Endothelial cell (in vitro differentiated cells): ENCODE data around the gene PXN. TPM values are rescaled to one million over a fixed set of nuclear protein-coding genes. Genes with fewer than 3 reads are reported as not detected.
"Not testable (repeated sequence)": the region's sequence is repeated elsewhere in the genome, so short reads cannot be mapped to it uniquely, and the experiment has no call there.

ENCODE experiments used
- DNase-seq: peaks from one replicate; pipeline ENCODE4 v3.0.0; 2021; ENCODE audit warnings: low spot score
- H3K27ac Mint-ChIP-seq: one replicate; pipeline ENCODE4 v1.8.0; 2021; ENCODE audit warnings: mixed read lengths, inconsistent platforms; ENCODE audit not compliant: unreplicated experiment
- H3K27me3 Mint-ChIP-seq: one replicate; pipeline ENCODE4 v1.8.0; 2021; ENCODE audit warnings: mild to moderate bottlenecking, moderate library complexity, mixed read lengths, inconsistent platforms; ENCODE audit not compliant: unreplicated experiment
- H3K36me3 Mint-ChIP-seq: one replicate; pipeline ENCODE4 v1.8.0; 2021; ENCODE audit warnings: mild to moderate bottlenecking, low read depth, mixed read lengths, inconsistent platforms; ENCODE audit not compliant: unreplicated experiment
- H3K4me1 Mint-ChIP-seq: one replicate; pipeline ENCODE4 v1.8.0; 2021; ENCODE audit warnings: mild to moderate bottlenecking, mixed read lengths, inconsistent platforms; ENCODE audit not compliant: unreplicated experiment
- H3K4me3 Mint-ChIP-seq: one replicate; pipeline ENCODE4 v1.8.0; 2021; ENCODE audit warnings: mild to moderate bottlenecking, mixed read lengths, inconsistent platforms; ENCODE audit not compliant: unreplicated experiment
- H3K9me3 Mint-ChIP-seq: one replicate; pipeline ENCODE4 v1.8.0; 2021; ENCODE audit warnings: mixed read lengths, inconsistent platforms; ENCODE audit not compliant: unreplicated experiment
- CTCF ChIP-seq: fragments of 200-600 bp; sonication (generic); IDR thresholded peaks from one replicate; pipeline ENCODE4 v1.5.0; 2021; ENCODE audit warnings: antibody characterized with exemption; ENCODE audit not compliant: unreplicated experiment
- total RNA-seq: library from RNA; stranded (reverse); fragmentation: NEBNext Ultra II Directional; extraction: Animal tissue kit (Norgen Biotek cat#: 25700); gene quantifications from one replicate; pipeline ENCODE4 v1.2.1, GENCODE V29; 2021; ENCODE audit not compliant: unreplicated experiment

Gene PXN
- total RNA-seq, 1 donor from 2014 or later: 227 TPM

GRCh38 chr12:120211904-120212283 lies 53.6 kb downstream of the PXN start:
- peak overlapping the region; percentile 59 for H3K4me3 Mint-ChIP-seq
- no peak overlapping the region for H3K27ac Mint-ChIP-seq

DNA sequence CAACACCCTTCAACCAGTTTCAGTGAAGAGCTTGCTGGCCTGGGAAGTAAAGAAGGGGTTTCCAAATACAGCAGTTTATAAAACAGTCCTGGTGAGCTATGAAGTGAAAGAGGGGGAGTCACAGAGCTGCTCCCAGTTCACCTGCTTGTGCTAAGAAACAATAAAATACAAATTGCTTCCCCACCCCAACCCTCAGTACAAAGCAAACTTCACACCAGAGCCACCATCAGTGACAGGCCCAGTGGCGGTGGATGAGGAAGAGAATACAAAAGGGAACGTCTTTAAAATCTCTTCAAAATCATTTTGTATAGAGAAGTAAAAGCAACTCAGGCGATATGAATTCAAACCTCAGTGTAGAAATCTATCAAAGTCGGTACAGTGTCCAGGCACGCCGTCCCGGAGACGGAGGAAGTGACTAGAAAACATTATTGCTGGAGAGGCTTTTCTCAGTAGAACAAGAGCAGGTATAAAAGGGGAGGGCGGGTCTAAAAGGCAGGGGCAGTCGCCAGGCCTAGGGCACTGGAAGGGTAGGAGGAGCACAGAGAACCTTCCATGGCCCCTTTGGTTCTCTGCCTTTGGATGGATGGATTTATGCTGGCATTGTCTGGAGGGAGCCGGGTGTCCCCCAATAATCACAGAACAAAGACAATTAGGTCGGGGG lies 54.2 kb downstream of the PXN start:
- peaks cover 6% of the 10 kb centered on the region for H3K4me1 Mint-ChIP-seq
- no peak for DNase-seq
- peak overlapping the region; percentile 59 for H3K4me3 Mint-ChIP-seq
- no peak overlapping the region for H3K27ac Mint-ChIP-seq
- H3K9me3 Mint-ChIP-seq: no peaks in the 10 kb centered on the region
- TF ChIP-seq CTCF: no peak
- H3K36me3 Mint-ChIP-seq: peaks cover 25% of the 10 kb centered on the region
- H3K27me3 Mint-ChIP-seq: peaks cover 13% of the 10 kb centered on the region

More at GRCh38 chr12:120211904-120212283, 53.6 kb downstream of the PXN start:
- peaks cover 25% of the 10 kb centered on the region for H3K36me3 Mint-ChIP-seq
- peaks cover 6% of the 10 kb centered on the region for H3K4me1 Mint-ChIP-seq
- no peaks in the 10 kb centered on the region for H3K9me3 Mint-ChIP-seq
- TF ChIP-seq CTCF: no peak
- H3K27me3 Mint-ChIP-seq: peaks cover 13% of the 10 kb centered on the region
- DNase-seq: no peak

DNA sequence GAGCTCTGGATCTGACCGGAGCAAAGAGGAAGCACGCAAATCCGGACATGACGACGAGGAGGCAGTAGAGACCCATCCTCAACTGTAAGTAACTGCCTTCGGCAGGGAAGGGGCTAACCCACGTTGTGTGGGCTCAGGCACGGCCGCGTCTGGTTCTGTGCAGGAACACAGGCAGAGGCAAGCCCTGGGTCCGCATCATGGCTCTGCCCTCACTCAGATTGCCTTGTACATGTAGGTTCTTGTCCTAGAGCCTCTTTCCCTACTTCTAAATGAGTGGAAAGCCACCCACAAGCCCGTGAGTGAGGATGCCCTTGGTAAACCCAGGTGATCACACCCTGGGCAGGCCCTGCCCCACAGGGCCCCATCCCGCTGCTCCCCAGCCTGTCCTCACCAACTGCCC lies 55.7 kb downstream of the PXN start:
- no peaks in the 10 kb centered on the region for H3K9me3 Mint-ChIP-seq
- H3K27ac Mint-ChIP-seq: peak overlapping the region; percentile 59
- no peak overlapping the region for H3K4me3 Mint-ChIP-seq
- no peaks in the 10 kb centered on the region for H3K4me1 Mint-ChIP-seq
- DNase-seq: no peak
- peaks cover 9% of the 10 kb centered on the region for H3K27me3 Mint-ChIP-seq
- TF ChIP-seq CTCF: no peak
- peaks cover 23% of the 10 kb centered on the region for H3K36me3 Mint-ChIP-seq

GRCh38 chr12:120207227-120207626 lies 58.3 kb downstream of the PXN start:
- no peak for TF ChIP-seq CTCF
- Mint-ChIP-seq H3K27ac (no peak overlapping the region), H3K4me3 (no peak overlapping the region), H3K4me1 (peaks cover under 1% of the 10 kb centered on the region), H3K27me3 (peaks cover 11% of the 10 kb centered on the region), H3K36me3 (peaks cover 24% of the 10 kb centered on the region), H3K9me3 (no peaks in the 10 kb centered on the region)
- DNase-seq: no peak

GRCh38 chr12:120206781-120207180 lies 58.7 kb downstream of the PXN start:
- H3K27ac Mint-ChIP-seq, H3K4me1 Mint-ChIP-seq, H3K4me3 Mint-ChIP-seq, H3K9me3 Mint-ChIP-seq, DNase-seq: not testable (repeated sequence)
- peaks cover 25% of the 10 kb centered on the region for H3K36me3 Mint-ChIP-seq
- H3K27me3 Mint-ChIP-seq: peaks cover 13% of the 10 kb centered on the region
